Small intestine (tissue), 7 donors: ENCODE data around the gene PARN. TPM values are rescaled to one million over a fixed set of nuclear protein-coding genes. Genes with fewer than 3 reads are reported as not detected.
"Not testable (repeated sequence)": the region's sequence is repeated elsewhere in the genome, so short reads cannot be mapped to it uniquely, and the experiment has no call there.

ENCODE experiments used
- DNase-seq, 2 donors: peaks; one replicate each; pipeline versions ENCODE4 v3.0.0 to v3.0.0-alpha.2; 2013
- FAIRE-seq: peaks from 2 replicates; lab custom pipeline; 2012; peaks lifted over from hg19 to GRCh38; lab: Jason Lieb, UNC
- H3K27ac ChIP-seq, 3 donors: one replicate each; pipeline ENCODE4 v1.5.1; 2013; ENCODE audit warnings: low read length in 2 of 3, mild to moderate bottlenecking in 2 of 3, control low read depth in 1 of 3, inconsistent platforms in 1 of 3, low read depth in 1 of 3, moderate library complexity in 1 of 3
- H3K27me3 ChIP-seq, 3 donors: one replicate each; pipeline ENCODE4 v1.6.1; 2013; ENCODE audit warnings: low read length in 3 of 3, inconsistent platforms in 1 of 3; ENCODE audit not compliant: control insufficient read depth in 3 of 3, insufficient read depth in 3 of 3
- H3K36me3 ChIP-seq, 3 donors: one replicate each; pipeline ENCODE4 v1.6.1; 2013; ENCODE audit warnings: low read length in 3 of 3, inconsistent platforms in 1 of 3, low read depth in 1 of 3, mild to moderate bottlenecking in 1 of 3, moderate library complexity in 1 of 3; ENCODE audit not compliant: control insufficient read depth in 3 of 3, insufficient read depth in 2 of 3
- H3K4me1 ChIP-seq, 3 donors: one replicate each; pipeline ENCODE4 v1.6.1; 2013; ENCODE audit warnings: low read length in 2 of 3, inconsistent platforms in 1 of 3, low read depth in 1 of 3, mild to moderate bottlenecking in 1 of 3, moderate library complexity in 1 of 3; ENCODE audit not compliant: control insufficient read depth in 3 of 3, insufficient read depth in 2 of 3
- H3K4me3 ChIP-seq, 3 donors: one replicate each; pipeline ENCODE4 v1.5.1; 2013; ENCODE audit warnings: low read length in 3 of 3, control low read depth in 1 of 3, inconsistent platforms in 1 of 3, low read depth in 1 of 3, mild to moderate bottlenecking in 1 of 3, moderate library complexity in 1 of 3
- H3K9me3 ChIP-seq, 2 donors: one replicate each; pipeline ENCODE4 v1.6.1; 2013; ENCODE audit warnings: low read depth in 1 of 2, low read length in 1 of 2; ENCODE audit not compliant: control insufficient read depth in 2 of 2, insufficient read depth in 1 of 2
- WGBS, 3 donors: extraction: QIAGEN DNeasy Blood & Tissue Kit; methylation state at CpG; one replicate each; pipeline ENCODE4 v1.1.7; 2013; 5-methylcytosine and 5-hydroxymethylcytosine counted together
- polyA plus RNA-seq, 4 donors: library from polyadenylated mRNA; stranded (reverse) in 3 of 4; unstranded in 1 of 4; fragments of 200-250 nt in 3 of 4; fragments of 120-200 nt in 1 of 4; gene quantifications; one replicate each; pipeline versions ENCODE4 v1.2.1 to v1.2.3, GENCODE V29; 2013
- donor health status: healthy with polysubstance abuse.
- donor health status: control.
- donor health status: control.
- donor health status: Bipolar disorder and iron deficiency.
- donor health status: healthy.

PARN gene
- polyA plus RNA-seq, 4 donors = 11.1 to 25.5 (median 15.8) TPM

DNA sequence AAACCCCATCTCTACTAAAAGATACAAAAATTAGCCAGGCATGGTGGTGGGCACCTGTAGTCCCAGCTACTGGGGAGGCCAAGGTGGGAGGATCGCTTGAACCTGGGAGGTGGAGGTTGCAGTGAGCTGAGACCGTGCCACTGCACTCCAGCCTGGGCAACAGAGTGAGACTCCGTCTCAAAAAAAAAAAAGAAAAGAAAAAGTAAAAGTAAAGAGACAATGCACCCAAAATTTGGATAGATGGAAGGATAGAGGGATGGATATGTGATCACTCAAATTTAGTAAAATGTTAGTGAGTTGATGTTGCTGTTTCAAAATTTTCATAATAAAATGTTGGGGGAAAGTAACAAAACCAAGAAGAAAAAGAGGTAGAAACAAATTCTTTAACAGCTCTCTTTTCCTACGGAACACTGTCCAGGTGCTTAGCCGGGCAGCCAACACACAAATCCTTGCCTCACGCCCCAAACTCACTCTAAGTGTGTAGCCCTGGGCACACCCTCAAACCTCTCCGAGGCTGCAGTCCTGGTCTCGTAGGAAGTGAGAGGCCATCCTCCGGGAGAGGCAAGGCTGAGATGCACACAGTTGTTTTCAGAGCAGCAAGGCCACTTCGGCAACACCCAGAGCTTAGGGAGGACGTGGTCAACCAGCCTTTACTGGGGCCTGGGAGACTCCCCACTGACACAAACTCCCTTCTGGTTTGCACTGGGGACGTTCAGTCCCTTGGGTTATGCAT is 228.9 kb downstream of the PARN start:
- not testable (repeated sequence) for H3K4me3 ChIP-seq, H3K36me3 ChIP-seq, FAIRE-seq, DNase-seq, H3K4me1 ChIP-seq, H3K27ac ChIP-seq, H3K9me3 ChIP-seq, H3K27me3 ChIP-seq
- 65 to 76% (median 73%) methylated on average over 12 of the region's 12 CpGs for WGBS, 3 donors

DNA sequence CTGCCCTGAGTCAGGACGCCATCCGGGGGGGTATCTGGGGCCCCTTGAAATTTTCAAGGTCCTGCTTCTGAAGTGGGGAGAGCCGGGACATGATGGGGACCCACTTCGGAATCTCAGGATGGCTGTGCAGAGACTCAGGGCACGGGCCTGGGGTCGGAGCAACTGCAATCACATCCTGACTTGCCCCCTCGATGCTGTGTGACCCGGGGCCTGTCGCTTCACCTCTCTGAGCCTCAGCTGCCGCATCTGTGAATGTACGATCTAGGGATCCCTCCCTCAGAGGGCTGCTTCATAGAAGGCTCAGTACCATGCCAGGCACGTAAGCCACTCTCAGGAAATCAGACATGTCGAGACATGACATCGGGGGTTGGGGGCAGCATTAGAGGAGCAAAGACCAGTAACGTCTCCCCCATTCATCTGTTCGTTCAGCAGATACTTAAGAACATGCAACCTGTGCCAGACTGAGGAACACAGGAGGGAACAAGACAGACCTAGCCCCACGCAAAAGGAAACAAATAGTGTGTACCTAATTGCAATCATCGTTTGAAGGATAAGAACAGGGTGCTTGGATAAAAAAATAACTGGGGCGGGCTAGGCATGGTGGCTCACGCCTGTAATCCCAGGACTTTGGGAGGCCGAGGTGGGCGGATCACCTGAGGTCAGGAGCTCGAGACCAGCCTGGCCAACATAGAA is 229.6 kb downstream of the PARN start:
- H3K36me3 ChIP-seq = no peaks in the 10 kb centered on the region
- no peak for FAIRE-seq
- H3K4me3 ChIP-seq = no peak overlapping the region
- no peaks in the 10 kb centered on the region for H3K4me1 ChIP-seq
- H3K27me3 ChIP-seq = no peaks in the 10 kb centered on the region
- no peak for DNase-seq
- WGBS, 3 donors = 87 to 91% (median 89%) methylated on average over 23 of the region's 23 CpGs
- H3K9me3 ChIP-seq = no peaks in the 10 kb centered on the region
- H3K27ac ChIP-seq = no peak overlapping the region

GRCh38 chr16:14399378-14400284 is 230.4 kb downstream of the PARN start:
- Histone ChIP-seq H3K9me3 (no peaks in the 10 kb centered on the region), H3K36me3 (no peaks in the 10 kb centered on the region), H3K27ac (peak overlapping the region in 1 of 3 donors; percentile 10), H3K4me1 (no peaks in the 10 kb centered on the region), H3K27me3 (no peaks in the 10 kb centered on the region), H3K4me3 (no peak overlapping the region)
- DNase-seq = no peak
- FAIRE-seq = no peak
- WGBS, 3 donors = 70 to 80% (median 72%) methylated on average over 24 to 25 of the region's 25 CpGs

- H3K4me3 ChIP-seq = no peak overlapping the region
- H3K27ac ChIP-seq = no peak overlapping the region
- FAIRE-seq (no peak), DNase-seq (no peak)
- no peaks in the 10 kb centered on the region for H3K9me3 ChIP-seq
- no peaks in the 10 kb centered on the region for H3K27me3 ChIP-seq
- 82 to 90% (median 85%) methylated on average over 10 to 11 of the region's 11 CpGs for WGBS, 3 donors
- H3K36me3 ChIP-seq = no peaks in the 10 kb centered on the region
- no peaks in the 10 kb centered on the region for H3K4me1 ChIP-seq
Measured at GRCh38 chr16:14398014-14398717, 231.9 kb downstream of the PARN start.

- not testable (repeated sequence) for H3K27ac ChIP-seq, H3K9me3 ChIP-seq, H3K4me3 ChIP-seq, FAIRE-seq, H3K27me3 ChIP-seq, H3K36me3 ChIP-seq, DNase-seq, H3K4me1 ChIP-seq
- 75 to 82% (median 81%) methylated on average over 10 of the region's 10 CpGs for WGBS, 3 donors
Measured at GRCh38 chr16:14395710-14396304, 234.3 kb downstream of the PARN start.

- Histone ChIP-seq H3K27ac (no peak overlapping the region), H3K9me3 (no peaks in the 10 kb centered on the region), H3K4me1 (no peaks in the 10 kb centered on the region), H3K36me3 (no peaks in the 10 kb centered on the region), H3K4me3 (no peak overlapping the region), H3K27me3 (no peaks in the 10 kb centered on the region)
- 82 to 90% (median 84%) methylated on average over 3 of the region's 3 CpGs for WGBS, 3 donors
- DNase-seq = no peak
- no peak for FAIRE-seq
Measured at GRCh38 chr16:14394834-14395233, 235.2 kb downstream of the PARN start.

- DNase-seq (no peak), FAIRE-seq (no peak)
- H3K27ac ChIP-seq = no peak overlapping the region
- no peaks in the 10 kb centered on the region for H3K36me3 ChIP-seq
- no peaks in the 10 kb centered on the region for H3K4me1 ChIP-seq
- H3K9me3 ChIP-seq = no peaks in the 10 kb centered on the region
- WGBS, 3 donors = 82 to 88% (median 88%) methylated on average over 6 of the region's 6 CpGs
- H3K4me3 ChIP-seq = no peak overlapping the region
- H3K27me3 ChIP-seq = no peaks in the 10 kb centered on the region
Measured at GRCh38 chr16:14392960-14393359, 237.1 kb downstream of the PARN start.
